HAP-1 (cell line): ENCODE results near the gene EEPD1.
"Not testable (repeated sequence)": the region's sequence is repeated elsewhere in the genome, so short reads cannot be mapped to it uniquely, and the experiment has no call there.

Source experiments
- DNase-seq, 2 experiments: peaks; one replicate each; pipeline ENCODE4 v3.0.0-alpha.2; 2016 to 2020; ENCODE audit warnings: low spot score in 2 of 2
- H3K27me3 ChIP-seq: fragments of 250-450 bp; sonication (Bioruptor Pico); 2 replicates; pipeline ENCODE4 v1.5.1; 2020; ENCODE audit warnings: low read depth, mild to moderate bottlenecking, moderate library complexity
- H3K36me3 ChIP-seq: fragments of 250-450 bp; sonication (Bioruptor Pico); replicated peaks from 2 replicates; pipeline ENCODE4 v1.5.1; 2020; ENCODE audit warnings: mild to moderate bottlenecking
- H3K4me1 ChIP-seq: fragments of 250-450 bp; sonication (Bioruptor Pico); 2 replicates; pipeline ENCODE4 v1.5.1; 2020; ENCODE audit warnings: mild to moderate bottlenecking
- H3K4me3 ChIP-seq: fragments of 250-450 bp; sonication (Bioruptor Pico); 2 replicates; pipeline ENCODE4 v1.5.1; 2020; ENCODE audit warnings: mild to moderate bottlenecking, moderate library complexity
- H3K9me3 ChIP-seq: fragments of 250-450 bp; sonication (Bioruptor Pico); 2 replicates; pipeline ENCODE4 v1.5.1; 2020; ENCODE audit warnings: mild to moderate bottlenecking, moderate library complexity
- in situ Hi-C: fragments of 300-500 bp; cut with MboI; formaldehyde crosslinking; loops from 3 replicates; pipeline ENCODE4 v1.14.3; 2020; ENCODE audit warnings: low sequenced_read_pairs, inconsistent platforms, mixed read lengths

The EEPD1 gene

GRCh38 chr7:36118344-36118743 lies 34.7 kb upstream of the EEPD1 start:
- H3K4me3 ChIP-seq = no peak overlapping the region
- H3K9me3 ChIP-seq = no peaks in the 10 kb centered on the region
- peaks cover 6% of the 10 kb centered on the region for H3K4me1 ChIP-seq
- in situ Hi-C loops = no loop called here
- H3K36me3 ChIP-seq = no peaks in the 10 kb centered on the region
- no peak for DNase-seq
- H3K27me3 ChIP-seq = no peaks in the 10 kb centered on the region

GRCh38 chr7:36119005-36119706 lies 33.9 kb upstream of the EEPD1 start:
- Histone ChIP-seq H3K4me1 (peaks cover 6% of the 10 kb centered on the region), H3K27me3 (no peaks in the 10 kb centered on the region)
- peak; percentile 56 to 57 for DNase-seq

DNA sequence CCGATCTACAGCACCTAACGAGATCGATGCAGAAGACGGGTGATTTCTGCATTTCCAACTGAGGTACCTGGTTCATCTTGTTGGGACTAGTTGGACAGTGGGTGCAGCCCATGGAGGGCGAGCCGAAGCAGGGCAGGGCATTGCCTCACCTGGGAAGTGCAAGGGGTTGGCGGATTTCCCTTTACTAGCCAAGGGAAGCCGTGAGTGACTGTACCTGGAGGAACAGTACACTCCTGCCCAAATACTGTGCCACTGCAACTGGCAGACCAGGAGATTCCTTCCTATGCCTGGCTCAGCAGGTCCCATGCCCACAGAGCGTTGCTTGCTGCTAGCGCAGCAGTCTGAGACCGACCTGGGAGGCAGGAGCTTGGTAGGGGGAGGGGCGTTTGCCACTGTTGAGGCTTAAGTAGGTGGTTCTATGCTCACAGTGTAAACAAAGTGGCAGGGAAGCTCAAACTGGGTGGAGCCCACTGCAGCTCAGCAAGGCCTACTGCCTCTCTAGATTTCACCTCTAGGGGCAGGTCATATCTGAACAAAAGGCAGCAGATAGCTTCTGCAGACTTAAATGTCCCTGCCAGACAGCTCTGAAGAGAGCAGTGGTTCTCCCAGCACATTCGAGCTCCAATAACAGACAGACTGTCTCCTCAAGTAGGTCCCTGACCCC lies 32.9 kb upstream of the EEPD1 start:
- H3K4me3 ChIP-seq, H3K4me1 ChIP-seq, in situ Hi-C loops, H3K9me3 ChIP-seq, H3K36me3 ChIP-seq, H3K27me3 ChIP-seq: not testable (repeated sequence)
- peak in 1 of 2 experiments; percentile 46 for DNase-seq

More at GRCh38 chr7:36119005-36119706, 33.9 kb upstream of the EEPD1 start:
- Histone ChIP-seq H3K4me3 (no peak overlapping the region), H3K36me3 (no peaks in the 10 kb centered on the region), H3K9me3 (no peaks in the 10 kb centered on the region)
- in situ Hi-C loops = no loop called here

DNA sequence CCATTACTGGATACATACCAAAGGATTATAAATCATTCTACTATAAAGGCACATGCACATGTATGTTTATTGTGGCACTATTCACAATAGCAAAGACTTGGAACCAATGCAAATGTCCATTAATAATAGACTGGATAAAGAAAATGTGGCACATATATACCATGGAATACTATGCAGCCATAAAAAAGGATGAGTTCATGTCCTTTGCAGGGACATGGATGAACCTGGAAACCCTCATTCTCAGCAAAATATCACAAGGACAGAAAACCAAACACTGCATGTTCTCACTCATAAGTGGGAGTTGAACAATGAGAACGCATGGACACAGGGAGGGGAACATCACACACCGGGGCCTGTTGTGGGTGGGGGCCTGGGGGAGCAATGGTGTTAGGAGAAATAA lies 27.4 kb upstream of the EEPD1 start:
- H3K4me3 ChIP-seq, H3K36me3 ChIP-seq, in situ Hi-C loops, H3K9me3 ChIP-seq, H3K27me3 ChIP-seq, H3K4me1 ChIP-seq, DNase-seq: not testable (repeated sequence)

DNA sequence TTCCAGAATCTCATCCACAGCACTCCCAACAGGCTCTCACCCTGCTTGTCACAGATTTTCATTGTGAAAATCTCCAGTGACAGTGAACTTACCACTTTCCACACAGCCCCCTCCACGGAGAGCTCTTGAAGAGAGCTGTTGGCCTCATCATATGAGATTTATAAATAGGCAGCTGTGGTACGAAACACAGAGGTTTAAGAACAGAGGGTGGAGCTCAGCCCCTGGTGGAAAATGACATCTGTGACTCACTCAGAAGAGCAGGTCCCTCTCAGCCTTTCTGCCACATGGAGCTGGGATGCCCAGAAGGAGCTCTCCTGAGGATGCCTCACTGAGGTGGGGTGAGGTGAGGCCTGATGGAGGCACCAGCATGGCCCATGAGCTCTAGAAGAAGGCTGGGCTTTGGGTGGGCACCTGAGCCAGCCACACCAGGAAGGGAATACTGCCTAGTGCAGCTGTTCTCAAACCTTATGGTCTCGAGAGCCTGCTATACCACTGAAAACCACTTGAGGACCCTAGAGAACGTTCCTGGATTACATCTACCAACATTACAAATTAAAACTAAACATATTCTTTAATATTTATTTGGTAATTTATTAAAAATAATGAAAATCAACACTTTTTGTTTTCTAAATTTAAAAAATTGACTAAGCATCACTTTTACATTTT lies 25.8 kb upstream of the EEPD1 start:
- DNase-seq = no peak
- H3K27me3 ChIP-seq = no peaks in the 10 kb centered on the region
- no peaks in the 10 kb centered on the region for H3K4me1 ChIP-seq
- H3K4me3 ChIP-seq = no peak overlapping the region
- no peaks in the 10 kb centered on the region for H3K36me3 ChIP-seq
- in situ Hi-C loops = no loop called here
- H3K9me3 ChIP-seq = no peaks in the 10 kb centered on the region

GRCh38 chr7:36128448-36129047 lies 24.5 kb upstream of the EEPD1 start:
- in situ Hi-C loops = no loop called here
- no peaks in the 10 kb centered on the region for H3K27me3 ChIP-seq
- H3K36me3 ChIP-seq = no peaks in the 10 kb centered on the region
- H3K9me3 ChIP-seq = no peaks in the 10 kb centered on the region
- DNase-seq = peak in 1 of 2 experiments; percentile 22
- H3K4me1 ChIP-seq = no peaks in the 10 kb centered on the region
- no peak overlapping the region for H3K4me3 ChIP-seq

DNA sequence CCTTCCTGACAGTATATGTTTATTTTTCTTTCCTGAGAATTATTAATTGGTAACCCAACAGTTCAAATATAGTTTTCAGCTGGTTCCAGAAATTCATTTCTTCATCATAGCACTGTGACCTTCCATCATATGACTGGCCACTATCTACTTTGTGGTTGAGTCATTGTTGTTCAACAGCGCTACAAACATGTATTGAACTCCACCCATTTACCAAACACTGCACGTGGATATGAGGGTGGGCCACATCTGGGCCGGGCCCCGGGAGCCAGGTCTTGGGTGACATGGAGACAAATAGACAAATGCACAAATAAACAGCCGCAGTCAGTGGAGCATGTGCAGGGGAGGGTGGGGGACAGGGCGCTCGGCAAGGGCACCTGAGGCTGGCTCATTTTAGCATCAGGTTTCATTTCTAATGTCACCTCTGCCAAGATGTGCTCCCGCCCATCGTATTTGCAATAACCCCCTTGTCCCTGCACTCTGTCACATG lies 24.0 kb upstream of the EEPD1 start:
- in situ Hi-C loops = no loop called here
- no peak overlapping the region for H3K4me3 ChIP-seq
- H3K9me3 ChIP-seq = no peaks in the 10 kb centered on the region
- H3K36me3 ChIP-seq = no peaks in the 10 kb centered on the region
- H3K27me3 ChIP-seq = no peaks in the 10 kb centered on the region
- DNase-seq = no peak
- no peaks in the 10 kb centered on the region for H3K4me1 ChIP-seq

DNA sequence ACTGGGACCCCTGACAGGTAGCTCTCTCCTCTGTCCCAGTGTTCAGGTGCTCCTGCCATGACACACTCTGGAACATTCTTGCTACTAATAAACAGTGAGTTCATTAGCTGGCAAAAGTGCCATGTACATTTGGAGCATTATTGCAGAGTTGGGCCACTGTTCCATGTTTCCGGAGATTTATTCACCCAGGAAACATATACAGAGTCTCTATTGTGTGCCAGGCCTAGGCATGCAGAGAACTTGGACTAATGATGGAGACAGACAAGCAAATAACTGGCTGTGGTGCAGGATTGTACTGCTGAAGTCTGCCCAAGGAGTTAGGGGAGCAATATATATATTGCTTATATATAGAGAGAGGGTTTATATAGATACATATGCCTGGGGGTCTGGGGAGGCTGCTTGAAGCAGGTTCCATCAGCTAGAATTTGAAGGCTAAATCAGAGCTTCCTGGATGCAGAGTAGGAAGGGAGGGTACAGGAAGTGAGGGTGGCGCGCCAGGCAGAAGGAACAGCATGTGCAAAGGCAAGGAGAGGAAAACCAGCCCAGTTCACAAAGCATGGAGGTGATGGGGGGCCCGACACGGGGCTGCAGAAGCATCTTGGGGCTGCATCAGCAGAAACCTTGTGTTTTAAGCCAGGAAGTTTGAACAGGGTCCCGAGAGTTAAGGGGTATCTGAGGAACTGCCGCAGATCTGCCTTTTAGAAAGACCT lies 22.7 kb upstream of the EEPD1 start:
- Histone ChIP-seq H3K9me3 (no peaks in the 10 kb centered on the region), H3K4me3 (no peak overlapping the region), H3K36me3 (no peaks in the 10 kb centered on the region), H3K4me1 (no peaks in the 10 kb centered on the region), H3K27me3 (no peaks in the 10 kb centered on the region)
- DNase-seq = no peak
- in situ Hi-C loops = no loop called here

DNA sequence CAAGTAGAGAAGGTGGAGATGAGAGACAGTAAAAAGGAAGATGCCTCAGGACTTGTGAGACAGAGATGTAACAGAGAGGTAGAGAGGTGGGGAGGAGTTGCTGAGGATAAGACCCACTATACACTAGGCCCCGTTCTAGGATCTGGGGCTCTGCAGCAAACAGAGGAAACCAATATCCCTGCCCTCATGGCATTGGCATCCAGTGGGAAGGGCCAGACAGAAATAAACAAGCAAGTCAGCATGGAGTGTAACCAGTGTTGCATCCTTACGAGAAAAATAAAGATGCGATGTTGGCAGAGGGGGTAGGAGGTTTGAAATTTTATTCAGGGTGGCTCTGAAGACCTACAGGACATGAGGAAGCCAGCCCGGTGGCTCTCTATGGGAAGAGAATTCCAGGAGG lies 22.0 kb upstream of the EEPD1 start:
- no peaks in the 10 kb centered on the region for H3K27me3 ChIP-seq
- no peaks in the 10 kb centered on the region for H3K9me3 ChIP-seq
- no peak overlapping the region for H3K4me3 ChIP-seq
- in situ Hi-C loops = no loop called here
- no peaks in the 10 kb centered on the region for H3K36me3 ChIP-seq
- H3K4me1 ChIP-seq = no peaks in the 10 kb centered on the region
- DNase-seq = no peak

- in situ Hi-C loops = no loop called here
- Histone ChIP-seq H3K4me1 (no peaks in the 10 kb centered on the region), H3K27me3 (no peaks in the 10 kb centered on the region), H3K9me3 (no peaks in the 10 kb centered on the region), H3K36me3 (no peaks in the 10 kb centered on the region), H3K4me3 (no peak overlapping the region)
- DNase-seq = no peak
These were observed 21.6 kb upstream of the EEPD1 start for GRCh38 chr7:36131499-36131898.

- DNase-seq = no peak
- no peaks in the 10 kb centered on the region for H3K4me1 ChIP-seq
- H3K4me3 ChIP-seq = no peak overlapping the region
- H3K36me3 ChIP-seq = no peaks in the 10 kb centered on the region
- in situ Hi-C loops = no loop called here
- H3K27me3 ChIP-seq = no peaks in the 10 kb centered on the region
- H3K9me3 ChIP-seq = no peaks in the 10 kb centered on the region
These were observed 21.0 kb upstream of the EEPD1 start for GRCh38 chr7:36132012-36132411.

DNA sequence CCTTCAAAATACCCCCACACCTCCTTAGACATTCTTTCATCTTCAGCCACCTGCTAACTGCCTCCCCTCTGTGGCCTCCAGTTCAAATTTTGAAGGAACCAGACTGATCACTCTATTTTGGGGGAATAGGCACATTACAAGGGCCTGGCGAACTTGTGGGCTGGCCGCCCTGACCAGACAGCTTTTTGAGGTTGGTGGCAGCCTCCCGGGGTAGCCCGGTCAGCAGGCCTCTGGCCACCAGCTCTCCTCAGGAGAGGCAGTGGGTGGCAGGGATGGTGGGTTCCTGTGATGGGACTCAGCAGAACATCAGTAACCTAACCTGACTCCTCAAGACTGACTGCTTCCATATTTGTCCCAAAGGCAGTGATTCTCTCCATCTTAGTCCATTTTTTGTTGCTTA lies 17.4 kb upstream of the EEPD1 start:
- Histone ChIP-seq H3K9me3 (no peaks in the 10 kb centered on the region), H3K27me3 (no peaks in the 10 kb centered on the region; the same call in 1 of the 2 replicates), H3K4me3 (no peak overlapping the region), H3K36me3 (no peaks in the 10 kb centered on the region), H3K4me1 (no peaks in the 10 kb centered on the region)
- in situ Hi-C loops = no loop called here
- DNase-seq = no peak

DNA sequence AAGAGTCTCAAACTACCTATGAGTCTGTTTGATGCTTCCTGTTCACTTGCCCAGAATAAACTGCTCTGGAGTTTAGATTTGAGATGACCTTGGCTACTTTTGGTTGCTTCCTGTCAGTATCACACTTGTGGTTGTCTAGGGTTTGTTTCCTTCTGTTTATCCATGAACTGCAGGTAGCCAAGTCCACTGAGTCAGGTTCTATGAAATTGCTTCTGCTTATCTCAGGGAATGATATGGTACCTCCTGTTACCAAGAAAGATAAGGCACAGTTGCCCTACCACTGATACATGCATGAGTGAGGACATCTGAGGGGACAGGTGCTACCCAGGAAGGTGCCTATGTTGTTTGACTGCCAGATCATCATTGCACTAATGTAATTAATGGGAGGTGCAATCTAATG lies 15.8 kb upstream of the EEPD1 start:
- Histone ChIP-seq H3K9me3 (no peaks in the 10 kb centered on the region), H3K27me3 (no peaks in the 10 kb centered on the region; the same call in 1 of the 2 replicates), H3K4me1 (no peaks in the 10 kb centered on the region), H3K4me3 (no peak overlapping the region), H3K36me3 (no peaks in the 10 kb centered on the region)
- no peak for DNase-seq
- in situ Hi-C loops = no loop called here
